Muscle layer of colon (tissue), 2 donors: Measurements from ENCODE around the gene SCN9A.

Source experiments
- H3K27ac ChIP-seq: one replicate; pipeline ENCODE4 v1.7.0; 2013; ENCODE audit warnings: low read depth, mild to moderate bottlenecking, low read length, moderate library complexity
- H3K27me3 ChIP-seq, 2 donors: one replicate each; pipeline ENCODE4 v1.7.0; 2013; ENCODE audit warnings: low read length in 2 of 2, mild to moderate bottlenecking in 2 of 2; ENCODE audit not compliant: insufficient read depth in 2 of 2, control insufficient read depth in 1 of 2
- H3K36me3 ChIP-seq: one replicate; pipeline ENCODE4 v1.7.0; 2013; ENCODE audit warnings: mild to moderate bottlenecking, low read length; ENCODE audit not compliant: insufficient read depth
- H3K4me1 ChIP-seq: one replicate; pipeline ENCODE4 v1.7.0; 2013; ENCODE audit warnings: mild to moderate bottlenecking, low read length; ENCODE audit not compliant: insufficient read depth
- H3K4me3 ChIP-seq, 2 donors: one replicate each; pipeline ENCODE4 v1.7.0; 2013; ENCODE audit warnings: low read length in 2 of 2, low read depth in 1 of 2, mild to moderate bottlenecking in 1 of 2, moderate library complexity in 1 of 2
- H3K9ac ChIP-seq: one replicate; pipeline ENCODE4 v1.7.0; 2013; ENCODE audit warnings: low read length
- H3K9me3 ChIP-seq: one replicate; pipeline ENCODE4 v1.7.0; 2013; ENCODE audit warnings: mild to moderate bottlenecking, low read length
- donor health status: abdominal sarcoma.
- donor health status: Adenocarcinoma of cecum.

SCN9A gene

DNA sequence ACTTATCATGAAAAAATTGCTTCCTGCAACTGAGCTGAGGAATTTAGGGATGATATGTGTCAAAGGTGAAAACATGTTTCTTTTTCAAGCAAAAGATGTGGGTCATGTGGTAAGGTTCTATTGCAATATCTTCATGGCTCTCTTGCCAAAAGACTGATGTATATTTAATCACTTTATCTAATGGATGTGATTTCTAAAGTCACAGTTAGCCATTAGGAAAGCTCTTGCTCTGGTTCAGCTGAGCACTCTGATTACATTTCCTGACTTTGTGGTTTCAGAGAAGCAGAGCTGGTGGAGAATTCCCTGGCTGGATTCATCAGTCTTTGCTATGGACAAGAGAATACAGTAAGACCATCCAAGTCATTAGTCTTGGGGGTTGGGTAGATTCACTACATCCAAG, 24.4 kb downstream of the SCN9A start:
- Histone ChIP-seq H3K4me1 (no peaks in the 10 kb centered on the region), H3K9me3 (no peaks in the 10 kb centered on the region), H3K4me3 (no peak overlapping the region), H3K9ac (no peak overlapping the region), H3K36me3 (no peaks in the 10 kb centered on the region), H3K27ac (no peak overlapping the region), H3K27me3 (no peaks in the 10 kb centered on the region)

GRCh38 chr2:166350525-166350924, 25.2 kb downstream of the SCN9A start:
- Histone ChIP-seq H3K27me3 (no peaks in the 10 kb centered on the region), H3K9ac (no peak overlapping the region), H3K27ac (no peak overlapping the region), H3K4me3 (no peak overlapping the region), H3K36me3 (no peaks in the 10 kb centered on the region), H3K4me1 (no peaks in the 10 kb centered on the region), H3K9me3 (no peaks in the 10 kb centered on the region)

DNA sequence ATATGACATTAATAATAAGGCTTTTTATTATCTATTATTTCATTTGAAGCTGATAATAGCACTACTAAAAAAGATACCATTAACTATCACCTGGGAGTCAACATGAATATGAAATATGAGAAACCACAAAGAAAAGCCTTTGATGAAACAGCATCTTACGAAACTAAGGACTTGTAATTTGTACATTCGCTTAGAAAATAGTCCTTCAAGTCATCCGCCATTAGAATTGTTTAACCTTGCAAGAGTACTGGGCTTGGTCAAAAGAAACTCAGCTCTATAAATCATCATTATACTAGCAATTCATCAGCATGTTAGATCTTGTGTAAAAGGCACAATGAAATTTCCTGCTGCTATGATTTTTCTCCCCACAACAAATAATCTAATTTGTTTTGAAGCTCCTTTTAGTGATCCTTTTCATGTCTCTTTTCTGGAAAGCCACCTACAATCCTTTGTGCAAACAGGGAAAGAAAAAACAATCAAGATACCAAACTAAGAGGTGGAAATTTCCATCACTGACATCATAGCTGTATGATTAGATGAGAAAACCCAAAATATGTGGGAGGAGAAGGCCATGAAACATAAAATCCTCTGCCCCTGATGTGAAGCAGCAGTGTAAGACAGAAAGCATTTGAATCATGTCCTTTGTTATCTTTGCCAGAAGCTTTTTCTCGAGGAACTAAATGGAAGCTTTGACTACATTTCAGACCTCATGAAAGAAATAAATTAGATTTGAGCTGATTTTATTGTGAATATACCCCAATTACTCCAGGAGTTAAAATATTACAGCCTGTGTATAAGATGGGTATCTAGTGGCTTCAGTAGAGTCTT, 31.2 kb downstream of the SCN9A start:
- no peaks in the 10 kb centered on the region for H3K4me1 ChIP-seq
- H3K27ac ChIP-seq, result no peak overlapping the region
- H3K36me3 ChIP-seq, result no peaks in the 10 kb centered on the region
- no peak overlapping the region for H3K9ac ChIP-seq
- H3K4me3 ChIP-seq, result no peak overlapping the region
- H3K27me3 ChIP-seq, result no peaks in the 10 kb centered on the region
- no peaks in the 10 kb centered on the region for H3K9me3 ChIP-seq

- no peak overlapping the region for H3K27ac ChIP-seq
- no peaks in the 10 kb centered on the region for H3K4me1 ChIP-seq
- H3K36me3 ChIP-seq, result no peaks in the 10 kb centered on the region
- H3K9me3 ChIP-seq, result no peaks in the 10 kb centered on the region
- no peak overlapping the region for H3K4me3 ChIP-seq
- H3K9ac ChIP-seq, result no peak overlapping the region
- no peaks in the 10 kb centered on the region for H3K27me3 ChIP-seq
Observed at GRCh38 chr2:166343467-166343866, 32.3 kb downstream of the SCN9A start.

DNA sequence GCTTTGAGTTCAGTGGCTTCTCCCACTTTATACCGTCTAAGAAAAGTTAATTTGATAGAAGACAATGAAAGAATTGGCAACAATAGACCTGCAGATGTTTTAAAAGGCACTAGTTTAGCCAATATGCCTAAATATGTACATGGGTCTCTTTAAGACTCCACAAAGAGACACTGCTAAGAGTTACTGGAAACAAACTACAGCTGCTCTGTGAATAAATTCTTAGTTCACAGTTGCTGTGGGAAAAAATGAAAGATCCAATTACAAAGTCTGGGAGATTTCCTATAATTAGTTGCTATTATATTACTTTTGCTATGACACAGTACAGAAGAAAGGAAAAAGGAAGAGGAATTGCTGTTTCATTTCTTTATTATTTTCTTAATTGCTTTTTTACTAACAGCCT, 34.3 kb downstream of the SCN9A start:
- no peak overlapping the region for H3K9ac ChIP-seq
- H3K4me3 ChIP-seq, result no peak overlapping the region
- no peaks in the 10 kb centered on the region for H3K27me3 ChIP-seq
- H3K4me1 ChIP-seq, result peaks cover 6% of the 10 kb centered on the region
- H3K9me3 ChIP-seq, result no peaks in the 10 kb centered on the region
- H3K36me3 ChIP-seq, result no peaks in the 10 kb centered on the region
- H3K27ac ChIP-seq, result no peak overlapping the region

DNA sequence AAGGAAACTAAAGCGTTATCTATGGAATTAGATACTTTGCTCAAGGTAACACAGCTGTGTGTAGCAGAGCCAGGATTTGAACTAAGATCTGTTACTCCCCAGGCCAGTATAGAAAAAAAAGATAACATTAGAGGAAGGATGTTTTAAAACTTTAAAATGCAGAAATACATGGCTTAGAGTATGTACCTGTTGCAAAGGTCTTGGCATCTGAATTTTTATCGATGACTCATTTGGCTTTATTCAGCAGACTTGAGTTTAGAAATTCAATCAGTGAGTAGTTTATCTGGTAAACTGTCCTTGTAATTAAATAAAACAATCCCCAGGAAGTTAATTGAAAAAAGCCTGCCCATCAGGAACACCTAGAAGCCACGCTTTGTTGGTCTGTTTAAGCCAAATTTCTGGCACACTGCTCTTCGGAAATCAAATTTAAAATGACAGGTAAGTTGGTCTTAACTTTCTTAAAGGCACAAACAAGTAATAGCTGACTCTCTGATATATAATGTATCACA, 36.9 kb downstream of the SCN9A start:
- Histone ChIP-seq H3K27me3 (no peaks in the 10 kb centered on the region), H3K27ac (no peak overlapping the region), H3K9me3 (no peaks in the 10 kb centered on the region), H3K4me1 (peaks cover 6% of the 10 kb centered on the region), H3K36me3 (no peaks in the 10 kb centered on the region), H3K4me3 (no peak overlapping the region), H3K9ac (no peak overlapping the region)

DNA sequence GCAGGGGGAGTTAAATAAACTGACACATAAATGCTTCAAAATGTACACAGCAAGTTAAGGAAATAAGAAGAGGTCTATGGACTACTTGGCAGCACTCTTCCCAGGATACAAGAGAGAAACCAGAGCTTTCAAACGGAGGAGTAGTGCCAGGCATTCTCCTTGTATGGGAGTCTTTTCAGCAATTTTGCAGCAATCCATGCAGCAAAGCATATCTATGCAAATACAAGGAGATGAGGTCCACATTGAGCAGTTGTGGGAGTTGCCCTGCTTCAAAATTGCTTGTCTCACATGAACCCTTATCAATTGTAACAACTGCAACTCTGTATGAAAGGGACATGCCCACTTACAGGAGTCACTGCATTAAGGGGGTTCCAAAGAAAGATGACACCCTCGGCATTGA, 37.8 kb downstream of the SCN9A start:
- no peaks in the 10 kb centered on the region for H3K9me3 ChIP-seq
- H3K36me3 ChIP-seq, result no peaks in the 10 kb centered on the region
- H3K27me3 ChIP-seq, result no peaks in the 10 kb centered on the region
- peaks cover 6% of the 10 kb centered on the region for H3K4me1 ChIP-seq
- no peak overlapping the region for H3K9ac ChIP-seq
- H3K4me3 ChIP-seq, result no peak overlapping the region
- no peak overlapping the region for H3K27ac ChIP-seq

DNA sequence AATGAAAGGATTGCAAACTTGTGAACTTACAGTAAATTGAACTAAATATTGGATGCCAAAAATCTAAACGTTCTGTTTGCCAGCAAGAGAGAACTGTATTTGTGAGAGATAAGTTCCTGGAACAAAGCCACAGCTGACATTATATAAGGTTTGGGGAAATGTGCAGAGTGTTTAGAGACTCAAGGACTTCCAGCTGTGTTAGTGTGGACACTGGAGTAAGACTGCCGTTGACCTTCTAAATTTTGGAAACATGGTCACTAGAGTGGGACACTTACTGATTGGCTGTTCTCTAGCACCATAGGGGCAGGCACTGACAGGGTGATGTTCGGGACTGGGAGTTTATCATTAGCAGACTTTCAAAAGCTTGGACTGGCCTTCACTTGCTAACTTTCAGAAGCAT, 40.5 kb downstream of the SCN9A start:
- H3K9me3 ChIP-seq, result no peaks in the 10 kb centered on the region
- no peaks in the 10 kb centered on the region for H3K27me3 ChIP-seq
- H3K4me3 ChIP-seq, result no peak overlapping the region
- H3K27ac ChIP-seq, result no peak overlapping the region
- peaks cover 6% of the 10 kb centered on the region for H3K4me1 ChIP-seq
- no peak overlapping the region for H3K9ac ChIP-seq
- no peaks in the 10 kb centered on the region for H3K36me3 ChIP-seq

DNA sequence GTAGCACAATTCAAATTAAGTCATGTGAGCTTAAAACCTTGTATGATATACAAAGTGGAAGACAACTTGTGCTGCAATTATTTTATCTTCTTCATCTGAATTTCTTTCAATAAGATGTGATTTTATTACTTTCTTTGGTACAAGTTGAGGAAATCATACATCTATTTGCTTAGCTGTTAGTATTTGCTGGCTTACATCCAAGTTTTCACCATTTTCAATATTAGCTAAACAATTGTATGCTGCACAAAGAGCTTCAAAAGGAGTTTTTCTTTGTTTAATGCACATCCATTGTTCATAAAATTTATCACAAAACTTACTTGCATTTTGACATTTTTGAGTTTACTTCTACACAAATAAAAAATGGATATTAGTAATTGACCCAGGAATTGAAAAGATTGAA, 40.9 kb downstream of the SCN9A start:
- Histone ChIP-seq H3K36me3 (no peaks in the 10 kb centered on the region), H3K4me3 (no peak overlapping the region), H3K27ac (no peak overlapping the region), H3K27me3 (no peaks in the 10 kb centered on the region), H3K9ac (no peak overlapping the region), H3K4me1 (peaks cover 6% of the 10 kb centered on the region), H3K9me3 (no peaks in the 10 kb centered on the region)

DNA sequence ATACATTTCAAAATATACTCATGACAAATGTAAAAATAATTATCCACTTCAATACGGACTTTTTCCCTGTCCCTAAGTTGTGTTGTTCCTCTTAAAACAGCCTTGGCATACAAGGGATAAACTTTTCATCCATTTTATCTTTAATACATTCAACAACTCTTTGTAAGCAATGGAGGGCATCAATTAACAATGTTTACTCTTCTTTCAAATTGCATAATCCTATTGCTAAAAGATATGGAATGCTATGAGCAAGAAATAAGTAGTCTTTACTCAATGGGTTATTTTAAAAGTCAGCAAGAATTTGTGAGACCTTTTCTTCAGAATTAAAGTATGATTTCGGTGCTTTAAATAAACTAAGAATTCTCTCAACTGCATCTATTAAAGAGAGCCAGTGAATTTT, 41.9 kb downstream of the SCN9A start:
- Histone ChIP-seq H3K4me3 (no peak overlapping the region), H3K4me1 (peaks cover 6% of the 10 kb centered on the region), H3K27ac (no peak overlapping the region), H3K9ac (no peak overlapping the region), H3K27me3 (no peaks in the 10 kb centered on the region), H3K9me3 (no peaks in the 10 kb centered on the region), H3K36me3 (no peaks in the 10 kb centered on the region)

DNA sequence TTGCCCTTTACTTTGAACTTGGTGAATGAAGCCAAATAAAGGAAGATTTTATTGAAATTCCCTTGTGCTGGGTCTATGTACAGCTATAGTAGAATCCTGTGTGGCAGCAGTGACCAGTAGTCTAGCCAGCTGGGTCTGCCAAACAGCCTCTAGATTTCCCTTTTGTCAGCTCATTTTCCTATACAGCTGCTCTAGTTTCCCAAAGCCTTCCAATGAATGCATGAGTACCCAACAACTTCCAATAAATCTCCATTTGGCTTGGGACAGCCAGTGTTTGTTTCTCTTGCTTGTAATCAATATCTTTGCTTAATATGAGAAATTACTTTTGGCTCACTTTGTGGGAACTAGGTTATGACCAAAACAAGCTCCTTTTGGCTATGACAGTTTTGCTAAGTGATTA, 43.6 kb downstream of the SCN9A start:
- Histone ChIP-seq H3K4me1 (peaks cover 4% of the 10 kb centered on the region), H3K4me3 (no peak overlapping the region), H3K9ac (no peak overlapping the region), H3K27me3 (no peaks in the 10 kb centered on the region), H3K27ac (no peak overlapping the region), H3K9me3 (no peaks in the 10 kb centered on the region), H3K36me3 (no peaks in the 10 kb centered on the region)

DNA sequence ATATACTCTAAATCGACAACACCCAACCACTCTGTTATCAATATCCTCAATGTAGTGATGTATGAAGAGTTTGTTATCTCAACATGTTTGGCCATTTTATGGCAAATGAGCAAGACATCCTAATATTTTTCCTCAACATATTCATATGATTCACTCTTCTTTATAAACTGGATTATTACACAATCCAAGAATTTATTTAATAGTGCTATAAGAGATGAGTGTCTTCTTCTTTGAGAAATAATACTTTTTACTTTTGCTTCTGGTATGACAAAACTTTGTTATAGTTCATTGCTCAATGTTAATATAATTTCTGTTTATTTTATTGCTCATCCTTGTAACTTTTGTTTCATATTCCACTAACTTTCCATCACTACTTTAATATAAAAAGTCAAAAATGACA, 44.3 kb downstream of the SCN9A start:
- Histone ChIP-seq H3K36me3 (no peaks in the 10 kb centered on the region), H3K27ac (no peak overlapping the region), H3K4me1 (no peaks in the 10 kb centered on the region), H3K27me3 (no peaks in the 10 kb centered on the region), H3K4me3 (no peak overlapping the region), H3K9me3 (no peaks in the 10 kb centered on the region), H3K9ac (no peak overlapping the region)
